PC-3 (cell line): ENCODE results near the gene SNRNP25. TPM values are rescaled to one million over a fixed set of nuclear protein-coding genes. Genes with fewer than 3 reads are reported as not detected.

Experiments used
- ATAC-seq: fragments of 200-7000 bp; cut with Tn5 transposase; 2 replicates; pipeline ENCODE4 v1.9.1; 2020; ENCODE audit warnings: mild to moderate bottlenecking, moderate library complexity
- BruUV-seq: library from RNA; stranded (reverse); fragments of 400-500 nt; replicated peaks from 2 replicates; lab custom pipeline; 2021; lab: Mats Ljungman, UMichigan
- CTCF ChIA-PET: fragments of 300-600 bp; sonication (Branson Sonifier 250); formaldehyde crosslinking; loops from one replicate; lab custom pipeline; 2022; ENCODE audit warnings: antibody characterized with exemption; lab: Charles Lee
- POLR2A ChIA-PET: fragments of 300-600 bp; sonication (Branson Sonifier 250); formaldehyde crosslinking; loops from one replicate; lab custom pipeline; 2022; ENCODE audit warnings: antibody characterized with exemption; ENCODE audit not compliant: unreplicated experiment; lab: Charles Lee
- DNase-seq: peaks from one replicate; pipeline ENCODE4 v3.0.0-alpha.2; 2015
- H2AFZ ChIP-seq: fragments of 300-600 bp; sonication (generic); 2 replicates; pipeline ENCODE4 v1.6.0; 2016; ENCODE audit warnings: antibody characterized with exemption, low read length
- H3F3A ChIP-seq: fragments of 300-600 bp; sonication (generic); one replicate; pipeline ENCODE4 v1.6.0; 2017; ENCODE audit warnings: antibody characterized with exemption, low read length, control low read depth, mild to moderate bottlenecking; ENCODE audit not compliant: unreplicated experiment
- H3K27ac ChIP-seq: fragments of 300-600 bp; sonication (generic); 2 replicates; pipeline ENCODE4 v1.5.1; 2016; ENCODE audit warnings: mild to moderate bottlenecking, low read length
- H3K27me3 ChIP-seq: fragments of 300-600 bp; sonication (generic); 2 replicates; pipeline ENCODE4 v1.6.1; 2016; ENCODE audit warnings: low read length, mixed read lengths
- H3K36me3 ChIP-seq: fragments of 300-600 bp; sonication (generic); 2 replicates; pipeline ENCODE4 v1.6.1; 2016; ENCODE audit warnings: low read depth, mixed run types, low read length, mixed read lengths
- H3K4me1 ChIP-seq: fragments of 300-600 bp; sonication (generic); 2 replicates; pipeline ENCODE4 v1.5.1; 2016; ENCODE audit warnings: low read length; ENCODE audit not compliant: insufficient read depth
- H3K4me2 ChIP-seq: fragments of 300-600 bp; sonication (generic); 2 replicates; pipeline ENCODE4 v1.6.0; 2016; ENCODE audit warnings: low read length
- H3K4me3 ChIP-seq: fragments of 300-600 bp; sonication (generic); 2 replicates; pipeline ENCODE4 v1.5.1; 2016; ENCODE audit warnings: mild to moderate bottlenecking, low read length, mixed read lengths
- H3K79me2 ChIP-seq: fragments of 300-600 bp; sonication (generic); 2 replicates; pipeline ENCODE4 v1.6.1; 2017; ENCODE audit warnings: low read length, mixed read lengths
- H3K9ac ChIP-seq: fragments of 300-600 bp; sonication (generic); 2 replicates; pipeline ENCODE4 v1.6.0; 2016; ENCODE audit warnings: mild to moderate bottlenecking, low read length
- H3K9me2 ChIP-seq: fragments of 300-600 bp; sonication (generic); replicated peaks from 2 replicates; pipeline ENCODE4 v1.6.1; 2016; ENCODE audit warnings: mixed run types, low read length, mixed read lengths
- H3K9me3 ChIP-seq: fragments of 300-600 bp; sonication (generic); 2 replicates; pipeline ENCODE4 v1.6.1; 2016; ENCODE audit warnings: low read length, mixed read lengths
- H4K20me1 ChIP-seq: fragments of 300-600 bp; sonication (generic); 2 replicates; pipeline ENCODE4 v1.6.1; 2016; ENCODE audit warnings: low read length, mixed read lengths
- EZH2 ChIP-seq: fragments of 300-600 bp; sonication (generic); IDR thresholded peaks from one replicate; pipeline ENCODE4 v1.6.1; 2017; ENCODE audit warnings: antibody characterized with exemption, mild to moderate bottlenecking, low read length; ENCODE audit not compliant: unreplicated experiment
- EZH2phosphoT487 ChIP-seq: fragments of 300-600 bp; sonication (generic); IDR thresholded peaks from 2 replicates; pipeline ENCODE4 v1.6.1; 2018; ENCODE audit warnings: mild to moderate bottlenecking, antibody characterized with exemption, low read length, borderline replicate concordance
- intact Hi-C: fragments of 100-400 bp; cut with micrococcal nuclease; formaldehyde crosslinking; loops from 2 replicates; pipeline ENCODE4 v1.9.0; 2023
- total RNA-seq: library from RNA; depleted of rRNA; stranded (reverse); fragments of >200 nt; gene quantifications from 2 replicates; pipeline ENCODE4 v1.2.3, GENCODE V29; 2014
- TF ChIP-seq, protein P1 (sequence below): fragments of 300-600 bp; sonication (generic); conservative IDR thresholded peaks from 2 replicates; pipeline ENCODE4 v1.5.1; 2017; ENCODE audit warnings: antibody characterized with exemption, low read depth, mild to moderate bottlenecking, low read length

The SNRNP25 gene
- total RNA-seq, 1 experiment from 2014 or later: 45.8 TPM

DNA sequence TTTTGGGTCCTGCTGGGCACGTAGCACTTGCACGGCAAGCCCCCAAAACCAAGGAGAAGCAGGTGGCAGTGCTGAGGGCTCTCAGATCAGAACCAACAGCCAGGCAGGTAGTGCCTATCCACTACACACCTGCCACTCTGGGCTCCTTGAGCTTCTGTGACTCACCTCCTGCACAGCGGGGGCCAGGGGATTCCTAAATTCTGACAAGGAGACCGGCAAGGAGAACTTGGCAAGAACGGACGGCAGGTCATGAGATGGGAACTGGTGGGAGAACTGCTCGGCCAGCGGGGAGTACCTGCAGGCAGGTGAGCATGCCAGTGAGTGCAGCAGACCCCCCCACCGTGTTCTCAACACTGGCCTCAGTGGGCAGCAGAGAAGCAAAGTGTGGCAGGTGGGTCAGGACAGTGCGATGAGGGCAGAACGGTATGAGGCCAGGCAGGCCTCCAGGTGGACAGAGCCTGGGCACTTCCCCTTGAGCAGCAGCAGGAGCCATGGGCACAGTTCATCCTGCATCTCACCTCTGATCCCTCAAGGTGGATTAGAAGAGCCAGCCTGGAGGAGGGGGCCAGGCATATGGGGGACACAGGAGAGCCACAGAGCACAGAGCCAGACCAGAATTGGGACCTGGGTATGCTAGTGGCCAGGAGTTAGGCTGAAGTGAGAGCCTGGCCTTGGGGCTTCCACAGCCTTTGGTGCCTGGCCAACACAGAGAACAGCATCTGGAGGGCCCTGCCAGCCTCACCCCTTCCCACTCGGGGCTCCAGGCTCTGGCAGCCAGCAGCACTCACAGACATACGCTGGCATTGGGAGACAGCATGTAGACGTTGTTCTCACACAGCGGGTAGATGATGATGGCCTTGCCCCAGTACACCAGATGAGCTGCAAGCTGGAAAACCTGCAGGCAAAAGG is 39.1 kb downstream of the SNRNP25 start:
- Histone ChIP-seq H4K20me1 (no peaks in the 10 kb centered on the region), H3K4me1 (no peaks in the 10 kb centered on the region), H3K9ac (no peak overlapping the region), H3K27me3 (no peaks in the 10 kb centered on the region), H3K79me2 (no peaks in the 10 kb centered on the region), H3K4me2 (no peak overlapping the region), H3K27ac (no peak overlapping the region), H3K36me3 (no peaks in the 10 kb centered on the region), H3K4me3 (no peak overlapping the region), H2AFZ (no peak overlapping the region), H3K9me2 (no peaks in the 10 kb centered on the region), H3K9me3 (no peaks in the 10 kb centered on the region), H3F3A (no peaks in the 10 kb centered on the region)
- BruUV-seq: no TSS peak
- POLR2A ChIA-PET: no interaction called here
- no peak for ATAC-seq
- TF ChIP-seq, protein P1, sequence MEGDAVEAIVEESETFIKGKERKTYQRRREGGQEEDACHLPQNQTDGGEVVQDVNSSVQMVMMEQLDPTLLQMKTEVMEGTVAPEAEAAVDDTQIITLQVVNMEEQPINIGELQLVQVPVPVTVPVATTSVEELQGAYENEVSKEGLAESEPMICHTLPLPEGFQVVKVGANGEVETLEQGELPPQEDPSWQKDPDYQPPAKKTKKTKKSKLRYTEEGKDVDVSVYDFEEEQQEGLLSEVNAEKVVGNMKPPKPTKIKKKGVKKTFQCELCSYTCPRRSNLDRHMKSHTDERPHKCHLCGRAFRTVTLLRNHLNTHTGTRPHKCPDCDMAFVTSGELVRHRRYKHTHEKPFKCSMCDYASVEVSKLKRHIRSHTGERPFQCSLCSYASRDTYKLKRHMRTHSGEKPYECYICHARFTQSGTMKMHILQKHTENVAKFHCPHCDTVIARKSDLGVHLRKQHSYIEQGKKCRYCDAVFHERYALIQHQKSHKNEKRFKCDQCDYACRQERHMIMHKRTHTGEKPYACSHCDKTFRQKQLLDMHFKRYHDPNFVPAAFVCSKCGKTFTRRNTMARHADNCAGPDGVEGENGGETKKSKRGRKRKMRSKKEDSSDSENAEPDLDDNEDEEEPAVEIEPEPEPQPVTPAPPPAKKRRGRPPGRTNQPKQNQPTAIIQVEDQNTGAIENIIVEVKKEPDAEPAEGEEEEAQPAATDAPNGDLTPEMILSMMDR: no peak
- TF ChIP-seq EZH2phosphoT487: no peak
- TF ChIP-seq EZH2: no peak
- intact Hi-C loops: no loop called here
- CTCF ChIA-PET: no interaction called here
- DNase-seq: no peak

DNA sequence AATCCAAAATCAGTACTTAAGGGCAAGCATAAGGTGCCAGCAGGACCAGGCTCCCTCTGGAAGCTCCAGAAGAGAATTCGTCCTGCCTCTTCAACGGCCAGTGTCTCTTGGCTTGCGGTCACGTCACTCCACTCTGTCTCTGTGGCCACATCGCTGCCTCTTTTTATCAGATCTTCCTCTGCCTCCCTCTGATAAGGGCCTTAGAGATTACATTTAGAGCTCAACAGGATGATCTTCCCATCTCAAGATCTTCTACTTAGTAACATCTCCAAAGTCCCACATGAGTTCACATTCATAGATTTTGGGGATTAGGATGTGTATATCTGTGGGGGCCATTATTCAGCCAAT is 41.3 kb downstream of the SNRNP25 start:
- Histone ChIP-seq H3K27ac (no peak overlapping the region), H3K27me3 (no peaks in the 10 kb centered on the region), H2AFZ (no peak overlapping the region), H3K4me1 (no peaks in the 10 kb centered on the region), H3K9me2 (no peaks in the 10 kb centered on the region), H3K36me3 (no peaks in the 10 kb centered on the region), H3K9ac (no peak overlapping the region), H3K4me3 (no peak overlapping the region), H3K79me2 (no peaks in the 10 kb centered on the region), H3K4me2 (no peak overlapping the region), H4K20me1 (no peaks in the 10 kb centered on the region), H3K9me3 (no peaks in the 10 kb centered on the region), H3F3A (no peaks in the 10 kb centered on the region)
- intact Hi-C loops: no loop called here
- DNase-seq (no peak), ATAC-seq (no peak)
- no TSS peak for BruUV-seq
- ChIA-PET CTCF (no interaction called here), POLR2A (no interaction called here)
- TF ChIP-seq EZH2phosphoT487 (no peak), EZH2 (no peak)
- TF ChIP-seq, protein P1: no peak

DNA sequence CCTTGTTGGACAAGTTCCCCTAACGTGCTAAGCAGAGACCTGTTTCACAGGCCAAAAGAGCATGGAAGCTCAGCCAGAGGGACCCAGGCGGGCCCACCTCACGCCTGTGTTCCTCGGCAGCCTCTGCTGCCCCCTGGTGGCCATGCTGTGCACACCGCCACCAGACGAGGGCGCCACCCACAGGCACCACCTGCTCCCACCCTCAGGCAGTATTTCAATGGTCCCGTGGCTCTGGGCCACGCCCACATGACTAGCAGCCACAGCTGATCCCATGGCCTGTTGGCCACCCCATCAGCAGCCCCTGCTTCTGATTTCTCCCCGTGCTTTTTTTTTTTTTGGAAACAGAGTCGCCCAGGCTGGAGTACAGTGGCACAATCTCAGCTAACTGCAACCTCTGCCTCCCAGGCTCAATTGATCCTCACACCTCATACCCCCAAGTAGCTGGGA is 43.3 kb downstream of the SNRNP25 start:
- Histone ChIP-seq H3K36me3 (no peaks in the 10 kb centered on the region), H2AFZ (no peak overlapping the region), H4K20me1 (no peaks in the 10 kb centered on the region), H3K9me3 (no peaks in the 10 kb centered on the region), H3K4me3 (no peak overlapping the region), H3K9me2 (no peaks in the 10 kb centered on the region), H3K4me2 (no peak overlapping the region), H3F3A (no peaks in the 10 kb centered on the region), H3K27me3 (no peaks in the 10 kb centered on the region), H3K4me1 (no peaks in the 10 kb centered on the region), H3K9ac (no peak overlapping the region), H3K27ac (no peak overlapping the region), H3K79me2 (no peaks in the 10 kb centered on the region)
- CTCF ChIA-PET: interaction anchor here (0.6 to 2.5 kb wide), 7 partner anchors 12 to 354 kb away, joined by 3 to 14 read pairs (median 4); no protein-coding TSS in a partner anchor
- POLR2A ChIA-PET: no interaction called here
- intact Hi-C loops: loop anchor here (1.0 kb wide), 1 partner anchor 32 kb away; no protein-coding TSS in a partner anchor
- TF ChIP-seq EZH2phosphoT487 (no peak), EZH2 (no peak)
- TF ChIP-seq, protein P1: peak; percentile 97
- BruUV-seq: no TSS peak
- ATAC-seq: peak; percentile 69
- peak; percentile 87 for DNase-seq
